ENCODE data around the gene PDE9A. TPM values are rescaled to one million over a fixed set of nuclear protein-coding genes. Genes with fewer than 3 reads are reported as not detected.

PDE9A gene
- total RNA-seq, 2 donors from 2014 or later, result 45.9 to 62.4 TPM

- no peak overlapping the region for H3K4me3 ChIP-seq (ENCODE audit: low read length)
- H3K9me3 Mint-ChIP-seq, result no peaks in the 10 kb centered on the region
- 92 to 94% methylated on average over 17 to 21 of the region's 21 CpGs for WGBS, 2 experiments (ENCODE audit: insufficient coverage in 1 of 2, insufficient read length in 1 of 2)
Measured at GRCh38 chr21:42632771-42633690, 20.4 kb upstream of the PDE9A start.

GRCh38 chr21:42633858-42634257, 19.6 kb upstream of the PDE9A start:
- Mint-ChIP-seq H3K27me3 (ENCODE audit: insufficient read depth) (peaks cover 13% of the 10 kb centered on the region), H3K4me3 (no peak overlapping the region), H3K36me3 (ENCODE audit: low read depth) (no peaks in the 10 kb centered on the region), H3K27ac (no peak overlapping the region), H3K9me3 (no peaks in the 10 kb centered on the region), H3K4me1 (no peaks in the 10 kb centered on the region)
- peak; percentile 42 for DNase-seq
- Histone ChIP-seq H3K27me3 (ENCODE audit: control insufficient read depth, insufficient read depth, low read length, poor library complexity, severe bottlenecking) (peaks cover 11% of the 10 kb centered on the region), H3K4me3 (ENCODE audit: low read length) (no peak overlapping the region), H3K9me3 (ENCODE audit: control insufficient read depth, low read length) (no peaks in the 10 kb centered on the region), H3K4me1 (ENCODE audit: control insufficient read depth, insufficient read depth, low read length) (no peaks in the 10 kb centered on the region), H3K27ac (ENCODE audit: low read depth, low read length) (no peak overlapping the region), H3K9ac (ENCODE audit: extremely low read depth, low read length, poor library complexity, severe bottlenecking) (no peak overlapping the region), H3K36me3 (ENCODE audit: control insufficient read depth, insufficient read depth, low read length) (no peaks in the 10 kb centered on the region)
- WGBS, 2 experiments (ENCODE audit: insufficient coverage in 1 of 2, insufficient read length in 1 of 2), result 93% methylated on average over 8 to 10 of the region's 10 CpGs
- peak; percentile 20 for TF ChIP-seq CTCF (conservative IDR thresholded peaks at IDR 0.05)

More at GRCh38 chr21:42632771-42633690, 20.4 kb upstream of the PDE9A start:
- no peak overlapping the region for H3K9ac ChIP-seq (ENCODE audit: extremely low read depth, low read length, poor library complexity, severe bottlenecking)
- H3K36me3 Mint-ChIP-seq (ENCODE audit: low read depth), result no peaks in the 10 kb centered on the region
- peak; percentile 42 for DNase-seq
- peaks cover 15% of the 10 kb centered on the region for H3K27me3 ChIP-seq (ENCODE audit: control insufficient read depth, insufficient read depth, low read length, poor library complexity, severe bottlenecking)
- H3K9me3 ChIP-seq (ENCODE audit: control insufficient read depth, low read length), result no peaks in the 10 kb centered on the region
- no peaks in the 10 kb centered on the region for H3K4me1 ChIP-seq (ENCODE audit: control insufficient read depth, insufficient read depth, low read length)
- TF ChIP-seq CTCF (conservative IDR thresholded peaks at IDR 0.05), result no peak
- no peak overlapping the region for H3K4me3 Mint-ChIP-seq
- H3K36me3 ChIP-seq (ENCODE audit: control insufficient read depth, insufficient read depth, low read length), result no peaks in the 10 kb centered on the region
- no peaks in the 10 kb centered on the region for H3K4me1 Mint-ChIP-seq
- H3K27ac Mint-ChIP-seq, result no peak overlapping the region
- no peak overlapping the region for H3K27ac ChIP-seq (ENCODE audit: low read depth, low read length)
- peaks cover 10% of the 10 kb centered on the region for H3K27me3 Mint-ChIP-seq (ENCODE audit: insufficient read depth)

- TF ChIP-seq CTCF (conservative IDR thresholded peaks at IDR 0.05), result no peak
- no peaks in the 10 kb centered on the region for H3K9me3 Mint-ChIP-seq
- H3K9ac ChIP-seq (ENCODE audit: extremely low read depth, low read length, poor library complexity, severe bottlenecking), result no peak overlapping the region
- H3K4me1 Mint-ChIP-seq, result no peaks in the 10 kb centered on the region
- no peaks in the 10 kb centered on the region for H3K36me3 Mint-ChIP-seq (ENCODE audit: low read depth)
- H3K27me3 Mint-ChIP-seq (ENCODE audit: insufficient read depth), result peaks cover 8% of the 10 kb centered on the region
- H3K27ac Mint-ChIP-seq, result no peak overlapping the region
- H3K27me3 ChIP-seq (ENCODE audit: control insufficient read depth, insufficient read depth, low read length, poor library complexity, severe bottlenecking), result peaks cover 11% of the 10 kb centered on the region
- H3K9me3 ChIP-seq (ENCODE audit: control insufficient read depth, low read length), result no peaks in the 10 kb centered on the region
- no peak overlapping the region for H3K27ac ChIP-seq (ENCODE audit: low read depth, low read length)
- DNase-seq, result peak; percentile 8
- no peaks in the 10 kb centered on the region for H3K36me3 ChIP-seq (ENCODE audit: control insufficient read depth, insufficient read depth, low read length)
- H3K4me1 ChIP-seq (ENCODE audit: control insufficient read depth, insufficient read depth, low read length), result no peaks in the 10 kb centered on the region
- H3K4me3 Mint-ChIP-seq, result no peak overlapping the region
- H3K4me3 ChIP-seq (ENCODE audit: low read length), result no peak overlapping the region
- 60 to 69% methylated on average over 3 to 6 of the region's 6 CpGs for WGBS, 2 experiments (ENCODE audit: insufficient coverage in 1 of 2, insufficient read length in 1 of 2)
Measured at GRCh38 chr21:42635848-42636519, 17.4 kb upstream of the PDE9A start.
